ENCODE results near the gene PRF1.
"Not testable (repeated sequence)": the region's sequence is repeated elsewhere in the genome, so short reads cannot be mapped to it uniquely, and the experiment has no call there.

PRF1 gene

DNA sequence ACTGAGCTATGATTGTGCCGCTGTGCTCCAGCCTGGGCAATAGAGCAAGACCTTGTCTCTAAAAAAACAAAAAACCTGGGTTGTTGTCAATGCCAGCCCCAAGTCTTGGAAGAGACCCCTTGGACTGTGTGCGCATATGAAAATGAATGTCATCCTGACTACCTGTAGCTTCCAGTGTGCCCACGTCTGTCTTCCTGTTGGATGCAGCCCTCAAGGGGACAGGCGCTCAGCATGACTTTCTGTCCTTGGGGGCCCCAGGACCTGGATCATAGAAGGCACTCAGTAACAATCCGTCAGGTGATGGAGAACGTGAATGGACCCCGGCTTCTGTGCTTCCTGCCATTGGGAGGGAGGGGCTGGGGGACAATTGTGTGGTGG lies 9.0 kb downstream of the PRF1 start:
- DNase-seq: no peak

DNA sequence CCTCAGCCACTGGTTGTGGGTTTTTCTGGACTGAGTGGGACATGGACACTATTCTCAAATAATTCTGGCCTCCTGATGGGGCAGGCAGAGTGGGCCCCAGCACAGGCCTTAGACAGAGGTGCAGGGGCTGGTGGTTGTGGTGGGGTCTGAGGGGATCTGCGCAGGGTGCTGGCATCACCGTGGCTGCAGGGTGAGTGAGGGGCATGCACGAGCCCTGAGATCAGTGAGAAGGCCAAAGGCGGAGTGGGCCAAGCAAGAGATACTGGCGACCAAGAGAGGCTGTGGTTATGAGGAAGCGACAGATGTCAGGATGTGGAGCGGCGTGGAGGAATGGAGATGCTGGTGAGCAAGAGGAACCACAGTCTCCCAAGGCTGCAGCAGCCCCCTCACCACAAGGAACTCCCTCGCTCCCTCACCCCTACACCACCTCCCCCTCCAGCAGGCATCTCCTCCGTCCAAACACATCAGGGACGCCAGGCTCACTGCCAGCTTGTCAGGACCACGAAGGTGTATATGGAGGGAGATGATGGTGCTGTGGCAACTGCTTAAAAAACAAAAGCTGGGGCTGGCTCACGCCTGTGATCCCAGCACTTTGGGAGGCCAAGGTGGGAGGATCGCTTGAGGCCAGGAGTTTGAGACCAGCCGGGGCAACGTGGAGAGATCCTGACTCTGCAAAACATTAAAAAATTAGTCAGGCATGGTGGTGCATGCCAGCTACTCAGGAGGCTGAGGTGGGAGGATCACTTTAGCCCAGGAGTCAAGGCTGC lies 9.6 kb downstream of the PRF1 start:
- no peak for DNase-seq

DNA sequence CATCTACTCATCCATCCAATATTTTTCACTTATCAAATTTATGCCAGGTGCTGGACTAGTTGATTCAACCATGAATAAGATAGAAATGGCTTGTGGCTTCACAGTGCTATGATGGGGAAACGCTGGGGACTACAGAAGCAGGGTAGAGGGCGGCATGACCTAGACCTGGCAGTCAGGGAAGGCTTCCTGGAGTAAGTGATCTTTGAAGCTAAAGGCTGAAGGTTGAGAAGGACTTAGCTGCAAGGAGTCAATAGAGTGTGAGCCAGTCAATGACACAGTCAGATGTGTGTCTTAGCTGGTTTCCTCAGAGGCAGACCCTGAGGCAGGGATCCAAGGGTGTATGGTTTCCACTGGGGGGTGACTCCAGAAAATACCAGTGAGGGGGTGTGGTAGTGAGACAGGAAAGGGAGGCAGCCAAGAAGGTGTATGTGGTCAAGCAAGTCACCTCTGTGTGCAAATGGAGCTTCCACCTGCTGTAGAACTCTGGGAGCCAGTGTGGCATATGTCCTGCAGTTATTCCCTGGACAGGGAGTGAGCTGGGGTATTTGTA lies 10.3 kb downstream of the PRF1 start:
- DNase-seq: no peak

DNA sequence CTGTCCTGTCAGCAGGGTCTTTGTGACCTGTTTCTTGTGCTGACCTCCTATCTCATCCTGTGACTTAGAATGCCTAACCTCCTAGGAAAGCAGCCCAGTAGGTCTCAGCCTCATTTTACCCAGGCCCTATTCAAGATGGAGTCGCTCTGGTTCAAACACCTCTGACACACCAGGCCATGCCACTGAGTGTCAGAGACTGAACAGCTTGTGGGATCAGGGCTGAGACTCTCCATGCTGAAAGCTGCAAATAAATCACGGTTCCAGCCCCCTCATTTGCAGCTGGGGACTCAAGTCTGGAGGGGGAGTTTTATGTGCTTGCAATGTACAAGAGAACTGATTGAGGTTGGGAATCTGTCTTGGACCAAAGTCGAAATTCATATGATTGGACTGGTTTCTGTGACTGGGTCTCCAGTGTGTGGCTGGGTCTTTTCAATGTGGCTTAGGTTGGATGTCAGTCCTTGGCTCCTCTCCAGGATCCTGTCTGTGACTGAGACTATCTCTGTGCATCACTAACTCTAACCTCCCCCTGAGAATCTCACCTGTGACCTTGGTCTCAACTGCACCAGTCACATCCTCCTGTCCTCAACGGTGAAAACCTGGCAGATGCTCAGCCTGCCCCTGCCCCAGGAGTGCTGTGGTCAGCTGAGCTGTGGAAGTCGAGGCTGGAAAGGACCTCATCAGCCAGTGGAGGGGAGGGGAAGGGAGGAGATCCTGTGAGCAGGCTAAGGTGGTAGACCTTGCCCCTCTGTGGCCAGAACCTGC lies 11.7 kb downstream of the PRF1 start:
- DNase-seq: no peak

DNA sequence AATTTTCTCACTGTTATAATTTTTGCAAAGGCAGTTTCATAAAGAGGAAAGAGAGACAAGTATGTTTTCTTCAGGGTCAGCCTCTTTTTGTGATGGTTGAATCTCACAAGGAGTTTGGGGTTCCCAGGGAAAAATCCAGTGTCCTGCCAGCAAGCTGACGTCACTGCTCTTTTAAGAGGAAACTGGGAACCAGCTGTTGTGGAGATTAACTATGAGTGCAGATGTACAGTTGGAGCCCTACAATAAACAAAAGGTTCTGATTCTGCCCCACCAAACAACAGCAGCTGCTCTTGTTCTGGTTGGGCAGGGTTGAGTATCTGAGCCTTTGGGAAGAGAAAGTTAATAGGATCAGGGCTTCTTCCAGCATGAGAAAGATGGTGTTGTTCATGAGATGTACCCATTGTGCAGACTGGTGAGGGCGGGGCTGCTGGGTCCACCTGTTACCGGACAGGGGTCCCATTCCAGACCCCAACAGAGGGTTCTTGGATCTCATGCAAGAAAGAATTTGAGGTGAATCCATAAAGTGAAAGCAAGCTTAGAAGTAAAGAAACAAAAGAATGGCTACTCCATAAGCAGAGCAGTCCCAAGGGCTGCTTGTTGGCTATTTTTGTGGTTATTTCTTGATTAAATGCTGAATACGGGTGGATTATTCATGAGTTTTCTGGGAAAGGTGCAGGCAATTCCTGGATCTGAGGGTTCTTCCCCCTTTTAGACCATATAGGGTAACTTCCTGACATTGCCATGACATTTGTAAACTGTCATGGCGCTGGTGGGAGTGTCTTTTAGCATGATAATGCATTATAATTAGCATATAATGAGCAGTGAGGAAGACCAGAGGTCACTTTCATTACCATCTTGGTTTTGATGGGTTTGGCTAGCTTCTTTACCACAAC lies 12.5 kb downstream of the PRF1 start:
- DNase-seq: peak; percentile 9

DNA sequence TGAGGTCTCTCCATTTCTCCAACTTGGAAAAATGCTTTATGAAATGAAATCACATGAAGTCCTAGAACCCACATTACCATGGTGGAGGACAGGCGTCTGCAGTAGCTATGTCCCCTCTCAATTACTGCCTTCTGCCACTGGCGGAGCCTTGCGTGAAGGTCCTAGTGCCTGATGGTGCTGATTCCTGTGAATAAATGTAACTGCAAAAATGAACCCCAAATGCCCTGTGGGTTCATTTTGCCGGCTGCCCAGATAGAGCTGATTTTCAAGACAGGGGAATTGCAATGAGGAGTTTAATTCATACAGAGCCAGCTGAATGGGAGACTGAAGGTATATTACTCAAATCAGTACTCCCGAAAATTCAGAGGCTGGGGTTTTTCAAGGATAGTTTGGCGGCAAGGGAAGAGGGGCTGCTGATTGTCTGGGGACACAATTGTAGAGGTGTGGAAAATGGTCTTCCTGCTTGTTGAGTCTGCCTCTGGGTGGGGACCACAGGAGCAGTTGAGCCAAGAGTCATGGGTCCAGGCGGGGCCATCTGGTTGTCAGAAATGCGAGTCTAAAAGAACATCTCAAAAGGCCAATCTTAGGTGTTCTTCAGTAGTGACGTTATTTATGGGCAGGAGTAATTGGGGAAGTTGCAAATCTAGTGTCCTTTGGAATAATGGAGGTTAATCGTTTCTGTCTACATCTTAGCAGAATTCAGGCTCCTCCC lies 13.5 kb downstream of the PRF1 start:
- DNase-seq: no peak

DNA sequence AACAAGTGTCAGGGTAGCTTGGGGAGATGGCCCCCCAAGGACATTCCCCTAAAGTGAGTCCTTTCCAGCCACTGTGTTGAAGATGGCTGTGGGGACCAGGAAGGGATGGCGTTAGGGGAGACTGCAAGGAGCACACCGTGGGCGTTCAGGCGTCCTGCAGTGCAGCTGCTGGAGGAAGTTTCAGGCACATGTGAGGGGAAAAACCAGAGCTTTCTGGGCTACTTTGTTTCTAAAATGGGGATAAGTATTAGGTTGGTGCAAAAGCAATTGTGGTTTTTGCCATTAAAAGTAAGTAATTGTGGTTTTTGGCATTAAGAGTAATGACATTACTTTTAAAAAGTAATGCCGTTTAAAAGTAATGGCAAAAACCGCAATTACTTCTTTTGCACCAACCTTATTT lies 14.3 kb downstream of the PRF1 start:
- no peak for DNase-seq

DNA sequence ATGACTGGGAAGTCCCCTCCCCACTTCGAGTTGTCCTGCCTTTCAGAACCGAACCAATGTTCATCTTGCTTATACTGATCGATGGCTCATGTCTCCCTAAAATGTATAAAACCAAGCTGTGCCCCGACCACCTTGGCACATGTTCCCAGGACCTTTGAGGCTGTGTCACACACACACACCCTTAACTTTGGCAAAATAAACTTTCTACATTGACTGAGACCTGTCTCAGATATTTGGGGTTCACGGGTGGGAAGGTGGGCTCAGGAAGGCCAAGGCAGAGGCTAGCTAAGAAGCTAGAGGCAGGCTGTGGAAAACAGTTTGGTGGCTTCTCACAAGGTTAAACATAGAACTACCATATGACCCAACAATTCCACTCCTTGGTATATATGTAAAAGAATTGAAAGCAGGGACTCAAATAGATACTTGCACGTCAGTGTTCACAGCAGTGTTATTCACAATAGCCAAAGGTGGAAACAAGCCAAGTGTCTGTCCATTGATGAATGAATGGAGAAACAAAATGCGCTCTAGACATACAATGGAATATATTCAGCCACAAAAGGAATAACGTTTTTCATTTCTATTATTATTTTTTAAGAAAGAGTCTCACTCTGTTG lies 15.4 kb downstream of the PRF1 start:
- DNase-seq: no peak

DNA sequence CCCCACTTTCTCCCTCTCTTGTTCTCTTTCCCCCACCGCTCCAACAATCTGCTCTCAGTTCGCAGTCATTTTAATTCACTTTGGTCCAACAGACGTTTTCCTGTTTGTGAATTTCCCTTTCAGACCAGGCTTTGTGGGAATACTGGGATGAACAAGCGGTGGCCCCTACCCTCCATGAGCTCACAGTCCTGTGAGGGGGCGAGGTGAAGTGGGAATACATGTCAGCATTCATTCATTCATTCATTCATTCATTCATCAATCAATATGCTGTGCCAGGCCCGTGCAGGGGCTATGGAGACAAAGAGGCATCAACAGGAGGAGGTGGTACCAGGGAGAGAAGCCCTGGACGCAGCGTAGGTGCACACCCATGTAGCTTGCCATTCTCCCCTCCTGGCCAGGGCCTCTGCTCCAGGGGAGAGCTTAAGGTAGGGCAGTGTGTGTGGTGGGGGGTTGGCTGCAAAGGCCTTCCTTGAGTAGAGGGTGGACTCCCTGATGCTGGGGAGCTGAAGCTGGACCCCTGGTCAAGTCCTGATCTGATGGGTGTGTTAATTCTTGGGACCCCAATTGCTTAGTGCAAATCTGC lies 16.1 kb downstream of the PRF1 start:
- DNase-seq: no peak

DNA sequence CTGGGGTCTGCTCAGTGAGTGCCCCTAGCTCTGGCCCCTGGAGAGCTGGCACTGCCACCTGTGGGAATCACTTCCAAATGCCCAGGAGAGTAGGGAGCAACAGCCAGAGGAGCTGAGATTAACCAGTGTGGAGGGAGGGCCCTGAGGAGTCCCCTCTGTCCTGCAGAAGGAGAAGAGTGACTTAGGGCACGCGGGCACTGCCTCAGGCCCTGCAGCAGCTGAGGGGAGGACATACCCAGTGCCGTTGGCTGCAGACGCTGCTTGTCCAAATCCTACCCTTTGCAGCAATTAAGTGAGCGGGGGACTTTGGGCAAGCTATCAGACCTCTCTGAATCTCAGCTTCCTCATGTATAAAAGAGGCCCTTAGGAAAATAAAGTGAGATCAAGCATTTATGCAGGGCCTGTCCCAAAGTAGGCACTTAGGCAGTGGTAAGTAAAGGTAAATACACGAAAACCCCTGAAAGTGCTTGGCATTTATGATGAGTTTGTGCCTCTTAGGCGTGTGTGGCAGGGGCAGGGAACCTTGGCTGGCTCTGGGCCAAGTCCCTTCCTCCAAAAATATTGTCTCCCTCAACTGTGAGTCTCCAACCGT lies 16.9 kb downstream of the PRF1 start:
- DNase-seq: no peak

DNA sequence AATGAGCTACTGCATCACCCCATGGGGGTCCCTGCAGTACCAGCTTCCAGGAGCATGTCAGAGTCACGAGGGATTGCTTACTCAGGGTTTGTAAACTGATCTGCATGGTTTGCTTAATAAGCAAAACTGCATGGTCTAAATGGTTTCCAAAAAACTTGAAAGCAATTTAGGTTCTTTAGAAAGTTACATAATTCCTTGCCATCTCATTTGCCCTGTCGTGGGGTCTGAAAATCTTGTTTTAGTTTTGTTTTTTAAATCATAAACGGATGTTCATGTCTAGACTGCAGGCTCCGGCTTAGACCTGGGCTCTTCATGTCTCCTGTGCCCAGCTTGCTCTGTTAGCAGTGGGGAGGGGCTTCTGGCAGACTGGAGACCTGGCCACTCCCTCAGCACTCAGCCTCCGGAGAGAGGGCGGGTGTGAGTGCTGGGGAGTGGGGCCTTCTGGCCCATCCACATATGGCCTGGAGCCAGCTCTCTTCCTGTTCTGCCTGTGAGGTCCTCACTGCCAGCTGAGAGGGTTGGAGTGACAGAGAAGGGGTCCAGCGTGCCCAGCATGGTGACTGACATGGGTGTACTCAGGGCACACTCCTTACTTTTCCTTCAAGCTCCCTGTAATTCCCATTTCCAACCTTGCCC lies 17.5 kb downstream of the PRF1 start:
- peak; percentile 22 for DNase-seq

DNA sequence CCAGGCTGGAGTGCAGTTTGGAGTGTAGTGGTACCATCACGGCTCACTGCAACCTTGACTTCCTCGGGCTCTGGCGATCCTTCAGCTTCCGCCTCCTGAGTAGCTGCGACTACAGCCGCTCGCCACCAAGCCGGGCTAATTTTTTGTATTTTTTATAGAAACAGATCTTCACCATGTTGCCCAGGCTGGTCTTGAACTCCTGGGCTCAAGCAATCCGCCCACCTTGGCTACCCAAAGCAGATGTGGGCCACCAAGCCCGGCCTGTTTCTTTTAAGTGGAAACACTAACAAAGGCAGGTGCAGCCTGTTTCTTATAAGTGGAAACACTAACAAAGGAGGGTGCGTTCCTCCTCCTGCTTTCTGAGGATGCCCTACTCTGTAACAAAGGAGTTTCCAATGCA lies 18.2 kb downstream of the PRF1 start:
- no peak for DNase-seq

DNA sequence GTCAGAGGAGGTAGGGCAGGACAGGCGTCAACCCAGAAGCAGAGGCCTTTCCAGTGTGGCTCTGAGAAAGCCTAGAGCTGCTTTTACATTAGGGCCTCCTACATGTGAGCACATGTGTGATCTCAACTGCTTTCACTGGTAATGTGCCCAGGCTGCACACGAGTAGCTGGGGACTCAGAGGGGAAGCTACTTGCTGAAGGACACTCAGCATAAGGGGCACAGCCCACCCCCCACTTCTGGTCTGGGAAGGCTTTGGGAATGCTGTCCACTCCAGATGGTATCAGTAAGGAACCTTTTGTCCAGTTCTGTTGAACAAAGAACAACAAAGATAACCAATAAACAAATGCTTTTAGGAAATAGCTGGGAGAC lies 18.9 kb downstream of the PRF1 start:
- DNase-seq: no peak

DNA sequence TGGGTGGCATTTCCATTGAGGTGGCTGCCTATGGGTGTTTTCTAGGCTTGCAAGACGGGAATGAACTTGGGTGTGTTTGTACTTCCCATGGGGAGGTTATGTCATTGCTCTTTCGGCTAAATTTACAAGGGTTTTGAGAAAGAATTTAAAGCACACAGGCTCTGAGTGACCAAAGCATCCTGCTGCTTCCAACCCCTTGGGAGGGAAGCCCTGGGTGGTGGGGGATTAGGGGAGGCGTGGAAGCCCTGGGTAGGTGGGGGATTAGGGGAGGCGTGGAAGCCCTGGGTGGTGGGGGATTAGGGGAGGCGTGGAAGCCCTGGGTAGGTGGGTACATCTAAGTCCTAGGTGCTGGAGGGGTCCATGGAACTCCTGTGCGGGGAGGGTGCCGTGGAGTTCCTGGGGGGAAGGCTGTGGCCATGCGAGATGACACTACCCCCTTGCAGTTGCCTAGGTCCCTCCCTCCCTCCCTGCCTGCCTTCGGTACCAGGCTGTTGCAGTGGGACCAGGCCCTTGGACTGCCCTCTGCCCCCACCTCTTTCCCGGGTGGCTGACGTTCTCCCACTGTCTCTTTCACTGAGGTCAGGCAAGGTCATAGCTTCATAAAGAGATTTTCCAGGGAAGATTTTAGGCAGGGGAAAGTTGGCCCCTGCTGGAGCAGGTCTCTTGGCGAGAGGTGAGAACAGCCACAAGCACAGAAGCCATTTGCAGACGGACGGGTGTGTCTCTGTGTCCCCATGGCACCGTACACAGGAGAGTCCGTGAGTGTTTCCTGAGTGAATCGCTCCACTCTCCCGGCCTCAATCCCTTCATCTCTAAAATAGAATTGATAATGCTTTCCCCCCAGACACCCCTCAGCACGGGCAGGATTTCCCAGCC lies 19.5 kb downstream of the PRF1 start:
- no peak for DNase-seq

DNA sequence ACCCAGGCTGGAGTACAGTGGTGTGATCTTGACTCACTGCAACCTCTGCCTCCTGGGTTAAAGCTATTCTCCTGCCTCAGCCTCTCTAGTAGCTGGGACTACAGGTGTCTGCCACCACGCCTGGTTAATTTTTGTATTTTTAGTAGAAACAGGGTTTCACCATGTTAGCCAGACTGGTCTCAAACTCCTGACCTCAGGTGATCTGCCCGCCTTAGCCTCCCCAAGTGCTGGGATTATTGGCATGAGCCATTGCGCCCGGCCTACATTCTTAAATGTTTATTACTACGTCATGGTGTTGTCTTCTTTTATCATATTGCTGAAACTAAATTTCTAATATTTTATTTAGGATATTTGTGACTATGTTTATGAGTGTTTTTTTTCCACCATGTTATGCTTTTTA lies 21.4 kb downstream of the PRF1 start:
- DNase-seq: not testable (repeated sequence)

DNA sequence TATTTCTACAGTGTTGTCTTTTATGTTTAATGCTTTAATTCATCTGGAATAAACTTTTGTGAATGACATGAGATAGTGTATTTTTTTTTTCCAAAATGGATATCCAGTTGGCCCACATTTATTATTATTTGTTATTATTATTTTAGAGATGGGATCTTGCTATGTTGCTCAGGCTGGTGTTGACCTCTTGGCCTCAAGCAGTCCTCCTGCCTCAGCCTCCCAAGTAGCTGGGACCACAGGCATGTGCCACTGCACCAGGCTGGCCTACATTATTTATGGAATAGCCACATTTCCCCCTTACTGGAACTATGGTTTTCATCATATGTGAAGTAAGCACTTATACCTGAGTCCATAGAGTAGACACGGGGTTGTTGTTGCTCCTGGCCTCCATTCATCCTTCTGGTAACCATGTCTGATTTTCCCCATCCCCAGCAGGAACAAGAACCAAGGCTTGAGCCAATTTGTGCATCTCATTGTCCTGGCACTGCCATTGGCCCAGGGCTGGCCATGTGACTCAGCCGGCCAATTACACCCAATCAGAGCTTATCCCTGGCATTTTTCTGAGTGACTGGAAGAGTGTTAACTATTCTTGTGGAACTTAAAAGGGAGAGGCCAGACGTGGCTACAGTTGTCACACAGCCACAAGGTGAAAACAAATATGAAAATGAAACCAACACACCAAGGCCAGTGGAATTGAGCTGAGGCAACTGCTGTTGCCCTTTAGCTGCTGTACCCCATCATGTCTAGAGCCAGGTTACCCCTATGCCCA lies 23.1 kb downstream of the PRF1 start:
- no peak for DNase-seq

DNA sequence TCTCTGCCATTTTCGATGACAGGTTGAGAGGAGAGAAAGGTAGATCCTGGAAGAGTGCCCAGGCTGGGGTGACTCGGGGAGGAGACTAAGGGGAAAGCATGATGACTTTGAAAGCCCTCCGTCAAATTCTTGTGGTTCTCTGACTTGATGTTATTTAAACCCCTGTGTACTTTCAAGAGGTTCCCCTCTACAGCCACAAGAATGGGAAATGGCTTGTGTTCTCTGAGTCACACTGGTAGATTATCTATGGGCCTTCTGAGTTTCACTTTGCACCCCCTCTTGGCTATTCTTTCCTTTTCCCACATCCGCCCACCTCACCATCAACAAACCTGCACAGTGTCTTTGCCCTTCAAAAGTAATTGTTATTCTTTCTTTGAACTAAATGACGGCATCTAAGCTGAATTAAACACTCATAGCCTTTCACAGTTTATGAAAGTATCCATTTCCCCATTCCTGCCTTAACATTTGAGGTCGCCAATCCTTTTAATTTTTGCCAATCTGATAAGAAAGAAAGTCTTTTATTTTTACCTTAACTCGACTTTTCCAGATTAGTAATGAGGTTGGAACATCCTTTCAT lies 24.1 kb downstream of the PRF1 start:
- DNase-seq: peak; percentile 44

DNA sequence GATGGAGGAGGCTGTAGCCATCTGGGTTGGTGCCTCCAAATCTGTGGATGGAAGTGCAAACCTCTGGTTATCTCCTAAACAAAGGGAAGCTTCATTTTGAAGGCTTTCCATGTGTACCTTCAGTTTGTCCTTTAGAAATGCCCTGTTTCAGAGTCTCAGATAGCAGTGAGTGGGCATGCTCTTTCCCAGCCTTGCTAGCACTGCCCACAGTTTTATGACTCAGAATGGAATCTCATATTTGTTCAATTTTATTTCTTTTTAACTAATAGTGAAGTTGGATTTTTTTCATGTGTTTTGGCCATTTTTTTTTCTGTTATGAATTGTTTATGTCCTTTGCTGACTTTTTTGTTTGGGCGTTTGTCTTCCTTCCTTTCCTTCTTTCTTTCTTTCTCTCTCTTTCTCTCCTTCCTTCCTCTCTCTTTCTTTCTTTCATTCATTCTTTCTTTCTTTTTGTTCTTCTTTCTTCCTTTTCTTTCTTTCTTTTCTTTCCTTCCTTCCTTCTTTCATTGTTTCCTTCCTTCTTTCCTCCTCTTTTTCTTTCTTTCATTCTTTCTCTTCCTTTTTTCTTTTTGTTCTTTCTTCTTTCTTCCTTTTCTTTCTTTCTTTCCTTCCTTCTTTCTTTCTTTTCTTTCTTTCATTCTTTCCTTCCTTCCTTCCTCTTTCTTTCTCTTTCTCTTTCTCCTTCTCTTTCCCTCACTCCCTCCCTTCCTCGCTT lies 25.6 kb downstream of the PRF1 start:
- peak; percentile 22 for DNase-seq
